VCaP (cell line): ENCODE results near the gene ALDH4A1.
A peak's percentile ranks its signal among the peaks of the same experiment; 100 is the strongest.

ENCODE experiments used
- H3K27ac ChIP-seq: fragments of 450-650 bp; 2 replicates; pipeline ENCODE4 v1.5.1; 2017
- CTCF ChIP-seq: fragments of 450-650 bp; conservative IDR thresholded peaks from 2 replicates; pipeline ENCODE4 v1.5.1; 2017; ENCODE audit warnings: mild to moderate bottlenecking, moderate library complexity

ALDH4A1 gene

GRCh38 chr1:18870957-18871356, 31.4 kb downstream of the ALDH4A1 start:
- no peak overlapping the region for H3K27ac ChIP-seq
- no peak for TF ChIP-seq CTCF

- peak overlapping the region; percentile 19; the same call in 1 of the 2 replicates for H3K27ac ChIP-seq
Observed at GRCh38 chr1:18870595-18870865, 31.8 kb downstream of the ALDH4A1 start.

GRCh38 chr1:18869847-18870594, 32.3 kb downstream of the ALDH4A1 start:
- peak overlapping the region; percentile 19; the same call in 1 of the 2 replicates for H3K27ac ChIP-seq
- TF ChIP-seq CTCF: no peak

GRCh38 chr1:18868801-18869424, 33.4 kb downstream of the ALDH4A1 start:
- no peak for TF ChIP-seq CTCF
- H3K27ac ChIP-seq: no peak overlapping the region

GRCh38 chr1:18868354-18868753, 34.0 kb downstream of the ALDH4A1 start:
- no peak for TF ChIP-seq CTCF
- no peak overlapping the region for H3K27ac ChIP-seq

- no peak overlapping the region for H3K27ac ChIP-seq
- no peak for TF ChIP-seq CTCF
Observed at GRCh38 chr1:18866846-18867245, 35.5 kb downstream of the ALDH4A1 start.

GRCh38 chr1:18866314-18866713, 36.0 kb downstream of the ALDH4A1 start:
- TF ChIP-seq CTCF: no peak
- H3K27ac ChIP-seq: no peak overlapping the region

- TF ChIP-seq CTCF: no peak
- H3K27ac ChIP-seq: no peak overlapping the region
Observed at GRCh38 chr1:18865176-18865575, 37.2 kb downstream of the ALDH4A1 start.
